ENCODE data around the gene MBP. TPM values are rescaled to one million over a fixed set of nuclear protein-coding genes. Genes with fewer than 3 reads are reported as not detected.

The MBP gene
- total RNA-seq, 3 donors from 2014 or later: 37.9 to 48.5 (median 47.4) TPM

DNA sequence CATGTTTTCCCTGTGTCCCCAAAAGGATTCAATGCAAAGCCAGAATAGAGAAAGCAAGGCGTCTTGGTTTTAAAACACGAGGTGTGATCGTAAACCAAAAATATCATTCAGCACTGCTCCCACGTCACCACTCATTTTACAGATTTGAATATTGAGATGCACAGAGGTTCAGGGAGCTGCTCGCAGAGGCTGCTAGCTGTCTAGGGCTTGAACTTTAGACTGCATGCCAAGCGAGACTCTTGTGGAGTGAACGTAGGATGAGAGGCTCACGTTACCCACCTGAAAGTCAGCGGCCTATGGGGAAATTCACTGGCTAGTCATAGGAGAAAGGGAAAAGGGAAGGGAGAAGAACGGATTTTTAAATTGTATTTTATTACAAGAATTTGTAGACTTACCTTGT is 130.1 kb downstream of the MBP start:
- H3K4me1 ChIP-seq (ENCODE audit: low read depth): no peaks in the 10 kb centered on the region
- DNase-seq: no peak
- intact Hi-C loops (cut with DNase I, micrococcal nuclease): loop anchor here in 1 of 2 donors (10.0 kb wide), 1 partner anchor 202 kb away; no protein-coding TSS in a partner anchor

GRCh38 chr18:77001979-77002378 is 130.6 kb downstream of the MBP start:
- no peak overlapping the region for H3K4me3 ChIP-seq
- no peaks in the 10 kb centered on the region for H3K9me3 ChIP-seq
- ATAC-seq (no peak), DNase-seq (no peak)
- H3K36me3 ChIP-seq (ENCODE audit: low read depth): no peaks in the 10 kb centered on the region
- TF ChIP-seq CTCF (IDR thresholded peaks at IDR 0.05): no peak
- no peaks in the 10 kb centered on the region for H3K4me1 ChIP-seq (ENCODE audit: low read depth)
- intact Hi-C loops (cut with DNase I, micrococcal nuclease): loop anchor here in 1 of 2 donors (10.0 kb wide), 1 partner anchor 203 kb away; no protein-coding TSS in a partner anchor

More for the DNA sequence above, 130.1 kb downstream of the MBP start:
- Histone ChIP-seq H3K36me3 (ENCODE audit: low read depth) (no peaks in the 10 kb centered on the region), H3K4me3 (no peak overlapping the region), H3K9me3 (no peaks in the 10 kb centered on the region)
- ATAC-seq: no peak
- no peak for TF ChIP-seq CTCF (IDR thresholded peaks at IDR 0.05)

- DNase-seq (no peak), ATAC-seq (peak; percentile 12)
- H3K9me3 ChIP-seq: no peaks in the 10 kb centered on the region
- no peak for TF ChIP-seq CTCF (IDR thresholded peaks at IDR 0.05)
- H3K4me1 ChIP-seq (ENCODE audit: low read depth): no peaks in the 10 kb centered on the region
- intact Hi-C loops (cut with DNase I, micrococcal nuclease): loop anchor here in 1 of 2 donors (10.0 kb wide), 1 partner anchor 204 kb away; no protein-coding TSS in a partner anchor
- H3K4me3 ChIP-seq: no peak overlapping the region
- no peaks in the 10 kb centered on the region for H3K36me3 ChIP-seq (ENCODE audit: low read depth)
Observed at GRCh38 chr18:77001041-77001440, 131.5 kb downstream of the MBP start.

DNA sequence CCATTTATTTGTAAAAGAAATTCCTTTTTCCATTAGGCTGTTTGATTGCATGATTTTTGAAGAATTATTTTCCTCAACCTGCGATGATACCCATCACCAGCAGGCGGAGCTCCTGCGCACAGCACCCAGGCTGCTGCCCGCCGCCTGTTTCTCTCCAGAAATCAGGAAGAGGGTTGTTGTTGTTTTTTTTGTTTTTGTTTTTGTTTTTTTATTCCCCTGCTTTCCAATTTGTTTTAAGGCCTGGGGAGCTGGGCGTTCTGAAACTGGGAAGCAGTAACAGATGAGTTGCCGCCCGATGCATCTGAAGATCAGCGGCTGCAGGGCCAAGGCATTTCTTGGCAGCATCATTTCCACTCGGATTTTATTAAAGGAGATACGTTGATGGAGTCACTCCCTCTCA is 132.1 kb downstream of the MBP start:
- intact Hi-C loops (cut with DNase I, micrococcal nuclease): loop anchor here in 1 of 2 donors (10.0 kb wide), 1 partner anchor 204 kb away; no protein-coding TSS in a partner anchor
- DNase-seq: peak in 2 of 3 donors; percentile 60 to 66
- Histone ChIP-seq H3K4me3 (no peak overlapping the region), H3K36me3 (ENCODE audit: low read depth) (no peaks in the 10 kb centered on the region), H3K4me1 (ENCODE audit: low read depth) (no peaks in the 10 kb centered on the region), H3K9me3 (no peaks in the 10 kb centered on the region)
- ATAC-seq: peak; percentile 75
- TF ChIP-seq CTCF (IDR thresholded peaks at IDR 0.05): peak; percentile 93

GRCh38 chr18:76999077-76999476 is 133.5 kb downstream of the MBP start:
- H3K9me3 ChIP-seq: no peaks in the 10 kb centered on the region
- no peak for DNase-seq
- H3K4me3 ChIP-seq: no peak overlapping the region
- TF ChIP-seq CTCF (IDR thresholded peaks at IDR 0.05): no peak
- H3K36me3 ChIP-seq (ENCODE audit: low read depth): no peaks in the 10 kb centered on the region
- ATAC-seq: no peak
- intact Hi-C loops (cut with DNase I, micrococcal nuclease): no loop called here
- no peaks in the 10 kb centered on the region for H3K4me1 ChIP-seq (ENCODE audit: low read depth)

Data from mucosa of descending colon (tissue), 3 donors.